ENCODE results near the gene NIPSNAP2.
"Not testable (repeated sequence)": the region's sequence is repeated elsewhere in the genome, so short reads cannot be mapped to it uniquely, and the experiment has no call there.

The NIPSNAP2 gene

GRCh38 chr7:56048763-56049162 lies 84.4 kb downstream of the NIPSNAP2 start:
- not testable (repeated sequence) for DNase-seq

Data from activated T-cell treated with anti-CD3 and anti-CD28 coated beads, Interleukin-2, amount 50 U/mL, for 48 hours (primary cell).